Lower leg skin (tissue), 3 donors: Measurements from ENCODE around the gene S100B.

Experiments used
- CTCF ChIP-seq, 3 donors: fragments of 450-650 bp; IDR thresholded peaks; one replicate each; pipeline ENCODE4 v1.5.1; 2016; ENCODE audit warnings: antibody characterized with exemption in 3 of 3, mild to moderate bottlenecking in 3 of 3, moderate library complexity in 2 of 3
- POLR2A ChIP-seq, 2 donors: fragments of 450-650 bp; IDR thresholded peaks; one replicate each; pipeline ENCODE4 v1.6.1; 2016 to 2017; ENCODE audit warnings: antibody characterized with exemption in 2 of 2, mild to moderate bottlenecking in 1 of 2, moderate library complexity in 1 of 2

- no peak for TF ChIP-seq CTCF (IDR thresholded peaks at IDR 0.05)
- TF ChIP-seq POLR2A (IDR thresholded peaks at IDR 0.05) = no peak
Measured at GRCh38 chr21:46618738-46619379, 14.0 kb upstream of the S100B start.
